ENCODE results near the gene VWA7.
"Not testable (repeated sequence)": the region's sequence is repeated elsewhere in the genome, so short reads cannot be mapped to it uniquely, and the experiment has no call there.

VWA7 gene

DNA sequence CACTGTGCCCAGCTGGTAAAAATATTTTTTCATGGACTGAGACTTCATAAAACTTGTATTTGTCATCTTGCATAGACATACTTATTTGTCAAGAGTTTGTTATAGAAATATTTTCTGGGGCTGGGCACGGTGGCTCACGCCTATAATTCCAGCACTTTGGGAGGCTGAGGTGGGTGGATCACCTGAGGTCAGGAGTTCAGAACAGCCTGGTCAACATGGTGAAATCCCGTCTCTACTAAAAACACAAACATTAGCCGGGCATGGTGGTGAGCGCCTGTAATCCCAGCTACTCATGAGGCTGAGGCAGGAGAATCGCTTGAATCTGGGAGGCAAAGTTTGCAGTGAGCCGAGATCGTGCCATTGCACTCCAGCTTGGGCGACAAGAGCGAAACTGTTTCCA is 31.5 kb upstream of the VWA7 start:
- not testable (repeated sequence) for H2AK5ac ChIP-seq (ENCODE audit: low read length); H3K9ac ChIP-seq (ENCODE audit: low read length); H3K56ac ChIP-seq (ENCODE audit: low read length); H2BK15ac ChIP-seq (replicated peaks; ENCODE audit: low read depth); H3K27me3 ChIP-seq (ENCODE audit: insufficient read depth, low read length, poor library complexity); H2BK120ac ChIP-seq (ENCODE audit: low read depth, low read length); H3K4me2 ChIP-seq (ENCODE audit: low read length); H3K36me3 ChIP-seq (ENCODE audit: control insufficient read depth, insufficient read depth, low read length); H3K4me3 ChIP-seq (ENCODE audit: low read length); H3K23ac ChIP-seq (ENCODE audit: low read length); H4K8ac ChIP-seq (ENCODE audit: low read depth, low read length); H3K27ac ChIP-seq (ENCODE audit: low read depth, low read length); H2BK5ac ChIP-seq (ENCODE audit: low read length); H3K4me1 ChIP-seq (ENCODE audit: control insufficient read depth, low read depth, low read length); H3K4ac ChIP-seq (ENCODE audit: low read depth, low read length); H3K79me1 ChIP-seq (ENCODE audit: low read length); DNase-seq; H4K5ac ChIP-seq (ENCODE audit: low read length); H3K18ac ChIP-seq (ENCODE audit: low read length)
- WGBS (ENCODE audit: extremely low coverage, insufficient coverage, low lambda C conversion rate): no CpG with 5 or more reads among the region's 10 CpGs
- H3K79me2 ChIP-seq (ENCODE audit: control insufficient read depth, insufficient read depth, low read length): peaks cover 12% of the 10 kb centered on the region

DNA sequence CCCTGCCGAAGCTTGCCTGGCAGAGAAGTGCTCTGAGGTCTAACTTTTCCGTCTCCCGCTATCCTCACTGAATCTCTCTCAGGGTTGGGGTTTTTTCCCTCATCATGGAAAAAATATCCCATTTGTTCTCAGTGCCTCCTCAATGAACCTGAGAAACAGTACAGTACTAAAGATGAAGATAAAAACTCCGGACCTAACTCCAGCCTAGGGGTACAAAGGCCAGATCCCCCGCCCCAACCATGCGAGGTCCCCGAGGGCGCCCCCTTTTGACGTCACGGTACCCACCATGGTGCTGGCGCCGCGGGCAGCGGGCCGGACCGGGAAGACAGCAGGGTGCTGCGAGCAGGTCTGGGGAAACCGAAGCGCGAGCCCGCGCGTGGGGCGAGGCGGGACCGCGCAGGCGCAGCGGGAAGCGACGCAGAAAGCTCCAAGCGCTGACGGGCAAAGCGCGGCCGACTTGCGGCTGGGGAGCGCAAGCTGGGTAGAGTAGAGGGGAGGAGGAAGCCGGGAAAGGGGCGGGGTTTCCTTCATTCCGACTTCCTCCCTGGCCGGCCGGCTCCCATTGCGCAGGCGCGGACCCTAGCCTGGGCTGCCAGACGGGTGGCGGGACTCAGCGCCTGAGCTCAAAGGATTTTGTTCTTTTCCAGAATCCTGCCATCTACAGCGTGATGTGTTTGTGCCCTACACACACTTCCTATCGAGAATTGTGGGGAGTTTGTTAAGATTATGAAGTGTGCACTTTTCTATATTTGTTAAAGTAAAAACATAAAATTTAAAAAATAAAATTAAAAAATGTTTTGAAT is 29.5 kb upstream of the VWA7 start, which contains the start of gene LSM2:
Gene LSM2, minus strand, starts transcription at position 497 of the 803 bp plus-strand sequence. Its CDS starts 209 bp downstream, at position 288.
- DNase-seq: peak; percentile 98
- H4K5ac ChIP-seq (ENCODE audit: low read length): no peak within 1 kb of the TSS
- H4K8ac ChIP-seq (ENCODE audit: low read depth, low read length): no peak within 1 kb of the TSS
- peak within 1 kb of the TSS; percentile 33 for H2AK5ac ChIP-seq (ENCODE audit: low read length)
- H3K56ac ChIP-seq (ENCODE audit: low read length): peak within 1 kb of the TSS; percentile 99
- H3K18ac ChIP-seq (ENCODE audit: low read length): peak within 1 kb of the TSS; percentile 41
- H3K4ac ChIP-seq (ENCODE audit: low read depth, low read length): peak within 1 kb of the TSS; percentile 83
- peak within 1 kb of the TSS; percentile 76 for H3K9ac ChIP-seq (ENCODE audit: low read length)
- H3K27me3 ChIP-seq (ENCODE audit: insufficient read depth, low read length, poor library complexity): no peaks in the 10 kb centered on the region
- peak within 1 kb of the TSS; percentile 76 for H3K4me2 ChIP-seq (ENCODE audit: low read length)
- peak within 1 kb of the TSS; percentile 14 for H2BK120ac ChIP-seq (ENCODE audit: low read depth, low read length)
- no CpG with 5 or more reads among the region's 51 CpGs for WGBS (ENCODE audit: extremely low coverage, insufficient coverage, low lambda C conversion rate)
- H3K27ac ChIP-seq (ENCODE audit: low read depth, low read length): peak within 1 kb of the TSS; percentile 72
- peaks cover 4% of the 10 kb centered on the region for H3K79me1 ChIP-seq (ENCODE audit: low read length)
- H3K79me2 ChIP-seq (ENCODE audit: control insufficient read depth, insufficient read depth, low read length): peaks cover 12% of the 10 kb centered on the region
- H3K4me3 ChIP-seq (ENCODE audit: low read length): peak within 1 kb of the TSS; percentile 42
- H3K4me1 ChIP-seq (ENCODE audit: control insufficient read depth, low read depth, low read length): no peaks in the 10 kb centered on the region
- H3K23ac ChIP-seq (ENCODE audit: low read length): no peak within 1 kb of the TSS
- H3K36me3 ChIP-seq (ENCODE audit: control insufficient read depth, insufficient read depth, low read length): no peaks in the 10 kb centered on the region
- H2BK15ac ChIP-seq (replicated peaks; ENCODE audit: low read depth): no peak within 1 kb of the TSS
- peak within 1 kb of the TSS; percentile 95 for H2BK5ac ChIP-seq (ENCODE audit: low read length)

DNA sequence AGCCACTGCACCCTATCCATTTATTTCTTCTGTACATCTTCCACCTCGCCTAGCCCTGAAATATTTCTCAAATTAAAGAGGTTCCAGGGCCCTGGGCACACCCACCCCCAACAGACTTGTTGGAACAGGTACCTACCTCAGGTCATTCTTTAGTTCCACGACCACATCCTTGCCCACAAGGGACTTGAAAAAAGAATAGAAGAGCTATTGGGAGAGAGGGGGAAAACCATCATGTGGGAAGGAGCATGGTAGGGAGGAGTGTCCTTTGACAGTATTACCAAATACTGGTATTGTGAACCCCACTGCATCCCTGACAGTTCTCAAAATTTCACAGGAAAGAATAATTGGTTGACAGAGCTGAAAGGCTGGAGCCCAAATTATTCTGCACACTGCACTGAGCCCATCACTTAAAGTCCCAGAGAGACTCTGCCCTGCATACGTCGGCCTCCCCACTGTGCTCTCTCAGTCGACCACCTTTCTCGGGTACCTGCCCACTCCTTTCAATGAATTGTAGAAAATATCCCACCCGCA is 28.9 kb upstream of the VWA7 start:
- H2AK5ac ChIP-seq (ENCODE audit: low read length): peak overlapping the region; percentile 33
- H3K4me3 ChIP-seq (ENCODE audit: low read length): peak overlapping the region; percentile 42
- DNase-seq: no peak
- H3K18ac ChIP-seq (ENCODE audit: low read length): peak overlapping the region; percentile 9
- no peak overlapping the region for H2BK5ac ChIP-seq (ENCODE audit: low read length)
- no peaks in the 10 kb centered on the region for H3K4me1 ChIP-seq (ENCODE audit: control insufficient read depth, low read depth, low read length)
- H3K36me3 ChIP-seq (ENCODE audit: control insufficient read depth, insufficient read depth, low read length): no peaks in the 10 kb centered on the region
- peak overlapping the region; percentile 83 for H3K4ac ChIP-seq (ENCODE audit: low read depth, low read length)
- H2BK120ac ChIP-seq (ENCODE audit: low read depth, low read length): peak overlapping the region; percentile 14
- WGBS (ENCODE audit: extremely low coverage, insufficient coverage, low lambda C conversion rate): no CpG with 5 or more reads among the region's 7 CpGs
- no peak overlapping the region for H3K23ac ChIP-seq (ENCODE audit: low read length)
- H3K79me1 ChIP-seq (ENCODE audit: low read length): peaks cover 4% of the 10 kb centered on the region
- peak overlapping the region; percentile 76 for H3K4me2 ChIP-seq (ENCODE audit: low read length)
- no peak overlapping the region for H2BK15ac ChIP-seq (replicated peaks; ENCODE audit: low read depth)
- no peak overlapping the region for H4K5ac ChIP-seq (ENCODE audit: low read length)
- H3K27me3 ChIP-seq (ENCODE audit: insufficient read depth, low read length, poor library complexity): no peaks in the 10 kb centered on the region
- H3K9ac ChIP-seq (ENCODE audit: low read length): peak overlapping the region; percentile 76
- H4K8ac ChIP-seq (ENCODE audit: low read depth, low read length): no peak overlapping the region
- peak overlapping the region; percentile 99 for H3K56ac ChIP-seq (ENCODE audit: low read length)
- H3K27ac ChIP-seq (ENCODE audit: low read depth, low read length): peak overlapping the region; percentile 72
- H3K79me2 ChIP-seq (ENCODE audit: control insufficient read depth, insufficient read depth, low read length): peaks cover 12% of the 10 kb centered on the region

DNA sequence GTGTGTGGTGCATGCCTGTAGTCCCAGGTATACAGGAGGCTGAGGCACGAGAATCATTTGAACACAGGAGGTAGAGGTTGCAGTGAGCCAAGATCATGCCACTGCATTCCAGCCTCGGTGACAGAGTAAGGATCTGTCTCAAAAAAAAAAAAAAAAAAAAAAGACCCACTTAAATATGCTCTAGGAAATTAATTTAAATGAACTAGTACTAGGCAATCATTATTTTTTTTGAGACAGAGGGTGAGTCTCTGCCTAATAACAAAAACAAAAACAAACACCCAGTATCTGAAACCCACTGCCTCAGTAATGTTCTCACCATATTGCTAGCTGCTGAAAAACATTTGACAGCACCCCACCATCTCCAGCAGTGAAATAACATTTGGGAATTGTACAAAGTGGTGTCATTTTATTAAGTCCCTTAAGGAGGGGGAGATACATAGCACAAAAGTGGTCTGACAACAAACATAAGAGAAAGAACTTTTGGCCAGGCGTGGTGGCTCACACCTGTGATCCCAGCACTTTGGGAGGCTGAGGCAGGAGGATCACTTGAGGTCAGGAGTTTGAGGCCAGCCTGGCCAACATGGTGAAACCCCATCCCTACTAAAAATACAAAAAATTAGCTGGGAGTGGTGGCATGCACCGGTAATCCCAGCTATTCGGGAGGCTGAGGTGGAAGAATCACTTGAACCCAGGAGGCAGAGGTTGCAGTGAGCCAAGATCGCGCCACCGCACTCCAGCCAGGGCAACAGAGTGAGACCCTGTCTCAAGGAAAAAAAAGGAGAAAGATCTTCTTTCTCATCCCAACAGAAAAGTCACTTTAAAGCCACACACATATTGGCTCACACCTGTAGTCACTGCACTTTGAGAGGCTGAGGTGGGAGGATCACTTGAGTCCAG is 24.2 kb upstream of the VWA7 start:
- H3K56ac ChIP-seq (ENCODE audit: low read length); H3K4ac ChIP-seq (ENCODE audit: low read depth, low read length); H4K5ac ChIP-seq (ENCODE audit: low read length); H3K79me2 ChIP-seq (ENCODE audit: control insufficient read depth, insufficient read depth, low read length); H3K9ac ChIP-seq (ENCODE audit: low read length); H3K4me3 ChIP-seq (ENCODE audit: low read length); H3K27me3 ChIP-seq (ENCODE audit: insufficient read depth, low read length, poor library complexity); H2AK5ac ChIP-seq (ENCODE audit: low read length); H2BK120ac ChIP-seq (ENCODE audit: low read depth, low read length); H3K27ac ChIP-seq (ENCODE audit: low read depth, low read length); H4K8ac ChIP-seq (ENCODE audit: low read depth, low read length); DNase-seq; H3K4me2 ChIP-seq (ENCODE audit: low read length); H3K4me1 ChIP-seq (ENCODE audit: control insufficient read depth, low read depth, low read length); H2BK15ac ChIP-seq (replicated peaks; ENCODE audit: low read depth); H3K79me1 ChIP-seq (ENCODE audit: low read length); H3K36me3 ChIP-seq (ENCODE audit: control insufficient read depth, insufficient read depth, low read length); H2BK5ac ChIP-seq (ENCODE audit: low read length); H3K18ac ChIP-seq (ENCODE audit: low read length); H3K23ac ChIP-seq (ENCODE audit: low read length): not testable (repeated sequence)
- no CpG with 5 or more reads among the region's 8 CpGs for WGBS (ENCODE audit: extremely low coverage, insufficient coverage, low lambda C conversion rate)

DNA sequence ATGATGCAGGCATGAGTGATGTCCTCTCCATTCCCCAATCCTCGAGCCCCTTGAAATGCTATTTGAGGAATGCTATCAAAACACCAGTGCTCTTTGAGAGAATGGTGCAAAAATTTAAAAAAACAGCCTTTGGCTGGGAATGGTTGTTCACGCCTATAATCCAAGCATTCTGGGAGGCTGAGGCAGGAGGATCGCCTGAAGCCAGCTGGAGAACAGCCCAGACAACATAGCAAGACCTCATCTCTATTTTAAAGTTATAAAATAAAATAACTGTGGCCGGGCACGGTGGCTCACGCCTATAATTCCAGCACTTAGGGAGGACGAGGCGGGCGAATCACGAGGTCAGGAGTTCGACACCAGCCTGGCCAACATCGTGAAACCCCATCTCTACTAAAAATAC is 22.7 kb upstream of the VWA7 start:
- Histone ChIP-seq H2BK15ac (replicated peaks; ENCODE audit: low read depth) (no peak overlapping the region), H2AK5ac (ENCODE audit: low read length) (no peak overlapping the region), H2BK120ac (ENCODE audit: low read depth, low read length) (no peak overlapping the region), H3K4ac (ENCODE audit: low read depth, low read length) (no peak overlapping the region), H3K27ac (ENCODE audit: low read depth, low read length) (no peak overlapping the region), H3K56ac (ENCODE audit: low read length) (no peak overlapping the region), H3K27me3 (ENCODE audit: insufficient read depth, low read length, poor library complexity) (no peaks in the 10 kb centered on the region), H3K23ac (ENCODE audit: low read length) (no peak overlapping the region), H2BK5ac (ENCODE audit: low read length) (no peak overlapping the region), H3K79me2 (ENCODE audit: control insufficient read depth, insufficient read depth, low read length) (peaks cover 6% of the 10 kb centered on the region), H4K5ac (ENCODE audit: low read length) (no peak overlapping the region), H3K4me2 (ENCODE audit: low read length) (no peak overlapping the region), H3K79me1 (ENCODE audit: low read length) (peaks cover 4% of the 10 kb centered on the region), H4K8ac (ENCODE audit: low read depth, low read length) (no peak overlapping the region), H3K4me1 (ENCODE audit: control insufficient read depth, low read depth, low read length) (no peaks in the 10 kb centered on the region), H3K18ac (ENCODE audit: low read length) (no peak overlapping the region), H3K36me3 (ENCODE audit: control insufficient read depth, insufficient read depth, low read length) (peaks cover 2% of the 10 kb centered on the region), H3K9ac (ENCODE audit: low read length) (no peak overlapping the region), H3K4me3 (ENCODE audit: low read length) (no peak overlapping the region)
- no peak for DNase-seq
- WGBS (ENCODE audit: extremely low coverage, insufficient coverage, low lambda C conversion rate): no CpG with 5 or more reads among the region's 12 CpGs
